ENCODE results near the gene LITAF. TPM values are rescaled to one million over a fixed set of nuclear protein-coding genes. Genes with fewer than 3 reads are reported as not detected.

The LITAF gene
- total RNA-seq, 1 experiment from 2014 or later, result 0.63 TPM

Other genes with a start within 250 kb of the LITAF start
- gene RMI2, start 241.5 kb downstream of the LITAF start, total RNA-seq (2014; rRNA removed), result 14.2 and 14.3 TPM in 2 replicates
- 10.2 and 12.4 TPM in 2 replicates for gene SNN, start 81.5 kb upstream of the LITAF start, total RNA-seq (2014; rRNA removed)
- 27.3 and 31.0 TPM in 2 replicates for gene TXNDC11, start 155.9 kb upstream of the LITAF start, total RNA-seq (2014; rRNA removed)
- gene ZC3H7A, start 210.3 kb upstream of the LITAF start, total RNA-seq (2014; rRNA removed), result 26.5 and 42.4 TPM in 2 replicates